KMS-11 (cell line): ENCODE data around the gene PPM1K.

Experiments used
- H2AFZ ChIP-seq: fragments of 200-600 bp; sonication (generic); 2 replicates; pipeline ENCODE4 v1.6.1; 2016; ENCODE audit warnings: antibody characterized with exemption, mixed run types, low read depth
- H3K27ac ChIP-seq: fragments of 200-600 bp; sonication (generic); 2 replicates; pipeline ENCODE4 v1.6.1; 2016; ENCODE audit warnings: mild to moderate bottlenecking, mixed run types
- H3K27me3 ChIP-seq: fragments of 200-600 bp; sonication (generic); 2 replicates; pipeline ENCODE4 v1.6.1; 2017; ENCODE audit warnings: mild to moderate bottlenecking, low read depth, mixed run types, moderate library complexity; ENCODE audit not compliant: insufficient read depth
- H3K36me3 ChIP-seq: fragments of 200-600 bp; sonication (generic); 2 replicates; pipeline ENCODE4 v1.6.1; 2017; ENCODE audit warnings: mild to moderate bottlenecking, mixed run types; ENCODE audit not compliant: insufficient read depth
- H3K4me1 ChIP-seq: fragments of 200-600 bp; sonication (generic); 2 replicates; pipeline ENCODE4 v1.6.1; 2016; ENCODE audit warnings: mild to moderate bottlenecking, low read depth, mixed run types; ENCODE audit not compliant: poor library complexity, severe bottlenecking
- H3K4me2 ChIP-seq: fragments of 200-600 bp; sonication (generic); 2 replicates; pipeline ENCODE4 v1.7.0; 2016; ENCODE audit warnings: mild to moderate bottlenecking, mixed run types
- H3K4me3 ChIP-seq: fragments of 200-600 bp; sonication (generic); IDR thresholded peaks from 2 replicates; pipeline ENCODE4 v1.6.1; 2017; ENCODE audit warnings: low read depth, low read length, mixed read lengths; ENCODE audit not compliant: insufficient read depth
- H3K79me2 ChIP-seq: fragments of 200-600 bp; sonication (generic); 2 replicates; pipeline ENCODE4 v1.6.1; 2016; ENCODE audit warnings: low read depth, mixed run types; ENCODE audit not compliant: insufficient read depth
- H3K9ac ChIP-seq: fragments of 200-600 bp; sonication (generic); 2 replicates; pipeline ENCODE4 v1.6.1; 2016; ENCODE audit warnings: mild to moderate bottlenecking, mixed run types
- H4K20me1 ChIP-seq: fragments of 200-600 bp; sonication (generic); 2 replicates; pipeline ENCODE4 v1.6.1; 2016; ENCODE audit warnings: mild to moderate bottlenecking, mixed run types; ENCODE audit not compliant: insufficient read depth
- CTCF ChIP-seq: fragments of 200-600 bp; sonication (generic); conservative IDR thresholded peaks from 2 replicates; pipeline ENCODE4 v1.6.1; 2017; ENCODE audit warnings: low read depth, mild to moderate bottlenecking, antibody characterized with exemption, low read length, moderate library complexity, mixed read lengths

The PPM1K gene

GRCh38 chr4:88284439-88285234 lies at the start of gene PPM1K:
Gene PPM1K (minus strand): TSS chr4:88284561. CDS start chr4:88278583, 5,978 bp downstream.
- TF ChIP-seq CTCF = no peak
- peaks cover 32% of the 10 kb centered on the region for H3K4me1 ChIP-seq

GRCh38 chr4:88333741-88334405 lies 49.5 kb upstream of the PPM1K start:
- Histone ChIP-seq H3K4me1 (no peaks in the 10 kb centered on the region), H2AFZ (no peak overlapping the region), H3K4me3 (no peak overlapping the region), H3K9ac (no peak overlapping the region), H3K36me3 (no peaks in the 10 kb centered on the region), H3K4me2 (no peak overlapping the region), H3K27me3 (no peaks in the 10 kb centered on the region), H4K20me1 (no peaks in the 10 kb centered on the region), H3K79me2 (no peaks in the 10 kb centered on the region), H3K27ac (no peak overlapping the region)
- TF ChIP-seq CTCF = no peak

More at GRCh38 chr4:88284439-88285234, at the start of gene PPM1K:
- Histone ChIP-seq H4K20me1 (no peaks in the 10 kb centered on the region), H3K4me3 (peak within 1 kb of the TSS; percentile 94), H3K36me3 (no peaks in the 10 kb centered on the region), H3K4me2 (peak within 1 kb of the TSS; percentile 97), H3K27ac (peak within 1 kb of the TSS; percentile 91), H3K27me3 (no peaks in the 10 kb centered on the region), H3K79me2 (peaks cover 33% of the 10 kb centered on the region), H3K9ac (peak within 1 kb of the TSS; percentile 86), H2AFZ (peak within 1 kb of the TSS; percentile 100)

- Histone ChIP-seq H4K20me1 (no peaks in the 10 kb centered on the region), H2AFZ (no peak overlapping the region), H3K36me3 (no peaks in the 10 kb centered on the region), H3K4me1 (no peaks in the 10 kb centered on the region), H3K79me2 (no peaks in the 10 kb centered on the region), H3K9ac (no peak overlapping the region), H3K4me2 (no peak overlapping the region), H3K27ac (no peak overlapping the region), H3K4me3 (no peak overlapping the region), H3K27me3 (no peaks in the 10 kb centered on the region)
- no peak for TF ChIP-seq CTCF
Observed at GRCh38 chr4:88327665-88328064, 43.3 kb upstream of the PPM1K start.

- Histone ChIP-seq H3K27ac (peak overlapping the region; percentile 79), H3K4me1 (peaks cover 23% of the 10 kb centered on the region), H2AFZ (peak overlapping the region; percentile 96), H3K79me2 (no peaks in the 10 kb centered on the region), H3K36me3 (no peaks in the 10 kb centered on the region), H3K4me2 (peak overlapping the region; percentile 95), H3K9ac (peak overlapping the region; percentile 44), H3K4me3 (peak overlapping the region; percentile 67), H3K27me3 (no peaks in the 10 kb centered on the region), H4K20me1 (no peaks in the 10 kb centered on the region)
- no peak for TF ChIP-seq CTCF
Observed at GRCh38 chr4:88320780-88321373, 36.5 kb upstream of the PPM1K start.
